ENCODE data around the gene SLX4.

Gene SLX4

DNA sequence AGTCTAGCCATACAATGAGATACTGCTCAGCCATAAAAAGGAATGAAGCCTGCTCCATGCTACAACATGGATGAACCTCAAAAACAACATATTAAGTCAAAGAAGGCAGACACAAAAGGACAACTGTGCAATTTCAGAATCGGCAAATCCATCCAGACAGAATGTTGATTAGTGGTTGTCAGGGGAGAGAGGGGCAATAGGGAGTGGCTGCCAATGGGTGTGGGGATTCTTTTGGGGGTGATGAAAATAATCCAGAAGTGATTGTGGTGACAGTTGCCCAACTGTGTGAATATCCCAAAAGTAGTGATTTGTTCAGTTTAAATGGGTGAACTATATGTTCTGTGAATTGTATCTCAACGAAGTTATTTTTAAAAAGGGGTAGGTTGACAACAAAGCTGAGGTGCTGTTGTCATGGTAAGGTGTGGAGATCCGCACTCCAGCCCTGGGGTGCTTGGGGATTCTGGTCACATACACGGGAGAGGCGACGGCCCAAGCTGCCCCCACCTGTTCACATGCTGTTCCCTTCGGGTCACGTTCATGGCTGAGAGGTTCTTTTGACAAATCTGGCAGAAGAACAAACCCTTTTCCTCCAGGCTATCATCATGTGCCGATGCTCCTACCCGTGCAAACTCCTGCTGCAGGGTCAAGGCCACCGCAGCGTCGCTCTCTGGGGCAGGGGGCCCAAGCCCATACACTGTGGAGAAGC is 9.6 kb downstream of the SLX4 start:
- no peak for TF ChIP-seq POLR2AphosphoS5 (IDR thresholded peaks at IDR 0.05; ENCODE audit: low read depth, low read length)
- TF ChIP-seq, protein P1, sequence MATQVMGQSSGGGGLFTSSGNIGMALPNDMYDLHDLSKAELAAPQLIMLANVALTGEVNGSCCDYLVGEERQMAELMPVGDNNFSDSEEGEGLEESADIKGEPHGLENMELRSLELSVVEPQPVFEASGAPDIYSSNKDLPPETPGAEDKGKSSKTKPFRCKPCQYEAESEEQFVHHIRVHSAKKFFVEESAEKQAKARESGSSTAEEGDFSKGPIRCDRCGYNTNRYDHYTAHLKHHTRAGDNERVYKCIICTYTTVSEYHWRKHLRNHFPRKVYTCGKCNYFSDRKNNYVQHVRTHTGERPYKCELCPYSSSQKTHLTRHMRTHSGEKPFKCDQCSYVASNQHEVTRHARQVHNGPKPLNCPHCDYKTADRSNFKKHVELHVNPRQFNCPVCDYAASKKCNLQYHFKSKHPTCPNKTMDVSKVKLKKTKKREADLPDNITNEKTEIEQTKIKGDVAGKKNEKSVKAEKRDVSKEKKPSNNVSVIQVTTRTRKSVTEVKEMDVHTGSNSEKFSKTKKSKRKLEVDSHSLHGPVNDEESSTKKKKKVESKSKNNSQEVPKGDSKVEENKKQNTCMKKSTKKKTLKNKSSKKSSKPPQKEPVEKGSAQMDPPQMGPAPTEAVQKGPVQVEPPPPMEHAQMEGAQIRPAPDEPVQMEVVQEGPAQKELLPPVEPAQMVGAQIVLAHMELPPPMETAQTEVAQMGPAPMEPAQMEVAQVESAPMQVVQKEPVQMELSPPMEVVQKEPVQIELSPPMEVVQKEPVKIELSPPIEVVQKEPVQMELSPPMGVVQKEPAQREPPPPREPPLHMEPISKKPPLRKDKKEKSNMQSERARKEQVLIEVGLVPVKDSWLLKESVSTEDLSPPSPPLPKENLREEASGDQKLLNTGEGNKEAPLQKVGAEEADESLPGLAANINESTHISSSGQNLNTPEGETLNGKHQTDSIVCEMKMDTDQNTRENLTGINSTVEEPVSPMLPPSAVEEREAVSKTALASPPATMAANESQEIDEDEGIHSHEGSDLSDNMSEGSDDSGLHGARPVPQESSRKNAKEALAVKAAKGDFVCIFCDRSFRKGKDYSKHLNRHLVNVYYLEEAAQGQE (IDR thresholded peaks at IDR 0.05; ENCODE audit: insufficient read depth in 1 of 2, low read depth in 2 of 2, low read length in 2 of 2), result no peak
- no peak for TF ChIP-seq FOXP2 (optimal IDR thresholded peaks at IDR 0.05; ENCODE audit: borderline replicate concordance, extremely low read depth, extremely low read length, insufficient read depth)
- TF ChIP-seq SIN3A (IDR thresholded peaks at IDR 0.05; ENCODE audit: borderline replicate concordance, insufficient read depth, low read length), result no peak
- no peak for TF ChIP-seq TAF1 (IDR thresholded peaks at IDR 0.05; ENCODE audit: borderline replicate concordance, insufficient read depth, low read length)

DNA sequence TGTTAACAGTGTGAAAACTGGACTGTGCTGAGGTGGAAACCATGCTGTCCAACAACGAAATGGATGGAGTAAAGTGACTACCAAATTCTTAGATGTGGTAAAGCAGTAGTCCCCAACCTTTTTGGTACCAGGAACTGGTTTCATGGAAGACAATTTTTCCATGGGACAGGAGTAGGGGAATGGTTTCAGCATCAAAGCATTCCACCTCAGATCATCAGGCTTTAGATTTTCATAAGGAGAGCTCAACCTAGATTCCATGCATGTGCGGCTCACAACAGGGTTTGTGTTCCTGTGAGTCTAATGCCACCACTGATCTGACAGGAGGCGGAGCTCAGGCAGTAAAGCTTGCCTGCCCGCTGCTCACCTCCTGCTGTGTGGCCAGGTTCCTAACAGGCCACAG is 11.5 kb downstream of the SLX4 start:
- TF ChIP-seq SIN3A (IDR thresholded peaks at IDR 0.05; ENCODE audit: borderline replicate concordance, insufficient read depth, low read length) (no peak), POLR2AphosphoS5 (IDR thresholded peaks at IDR 0.05; ENCODE audit: low read depth, low read length) (no peak), TAF1 (IDR thresholded peaks at IDR 0.05; ENCODE audit: borderline replicate concordance, insufficient read depth, low read length) (no peak), FOXP2 (optimal IDR thresholded peaks at IDR 0.05; ENCODE audit: borderline replicate concordance, extremely low read depth, extremely low read length, insufficient read depth) (no peak)
- TF ChIP-seq, protein P1 (IDR thresholded peaks at IDR 0.05; ENCODE audit: insufficient read depth in 1 of 2, low read depth in 2 of 2, low read length in 2 of 2), result no peak

DNA sequence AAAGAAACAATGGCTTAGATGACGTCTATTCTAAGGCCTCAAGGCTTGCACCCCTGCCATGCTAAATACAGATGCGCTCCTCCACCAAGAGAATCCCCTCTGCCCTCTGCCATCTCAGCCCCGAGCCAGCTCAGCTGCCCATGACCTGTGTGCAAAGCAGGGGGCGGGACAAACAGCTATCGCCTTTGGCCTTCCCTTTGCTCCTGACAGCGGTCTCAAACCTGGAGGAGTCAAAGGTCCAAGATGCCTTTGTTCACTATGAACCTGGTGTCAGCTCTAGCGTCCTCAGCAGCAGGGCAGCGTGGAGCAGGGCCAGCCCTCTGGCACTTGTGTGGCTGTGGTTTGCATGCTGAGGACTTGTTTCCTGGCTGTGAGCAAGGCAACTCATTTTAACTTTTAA is 12.3 kb downstream of the SLX4 start:
- no peak for TF ChIP-seq FOXP2 (optimal IDR thresholded peaks at IDR 0.05; ENCODE audit: borderline replicate concordance, extremely low read depth, extremely low read length, insufficient read depth)
- TF ChIP-seq TAF1 (IDR thresholded peaks at IDR 0.05; ENCODE audit: borderline replicate concordance, insufficient read depth, low read length), result no peak
- no peak for TF ChIP-seq SIN3A (IDR thresholded peaks at IDR 0.05; ENCODE audit: borderline replicate concordance, insufficient read depth, low read length)

DNA sequence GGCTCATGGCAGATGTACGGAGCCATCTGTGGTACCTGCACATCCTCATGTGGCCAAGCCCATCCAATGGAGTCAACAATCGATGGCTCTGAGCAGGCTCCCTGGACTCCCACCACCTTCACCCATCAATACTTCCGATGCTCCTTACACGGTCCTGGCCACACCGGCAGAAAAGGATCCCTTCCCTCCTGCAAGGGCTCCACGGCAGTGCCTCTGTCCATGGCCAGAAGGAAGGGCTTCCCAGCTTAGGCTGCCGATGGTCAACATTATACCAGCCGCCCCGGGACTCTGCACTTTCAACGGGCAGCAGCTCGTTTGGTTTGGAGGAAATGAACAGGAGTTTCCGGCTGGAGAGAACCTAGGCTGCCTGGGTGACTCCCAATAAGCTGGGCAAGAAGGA is 13.2 kb downstream of the SLX4 start:
- TF ChIP-seq, protein P1 (IDR thresholded peaks at IDR 0.05; ENCODE audit: insufficient read depth in 1 of 2, low read depth in 2 of 2, low read length in 2 of 2), result no peak
- TF ChIP-seq POLR2AphosphoS5 (IDR thresholded peaks at IDR 0.05; ENCODE audit: low read depth, low read length) (no peak), FOXP2 (optimal IDR thresholded peaks at IDR 0.05; ENCODE audit: borderline replicate concordance, extremely low read depth, extremely low read length, insufficient read depth) (no peak)

DNA sequence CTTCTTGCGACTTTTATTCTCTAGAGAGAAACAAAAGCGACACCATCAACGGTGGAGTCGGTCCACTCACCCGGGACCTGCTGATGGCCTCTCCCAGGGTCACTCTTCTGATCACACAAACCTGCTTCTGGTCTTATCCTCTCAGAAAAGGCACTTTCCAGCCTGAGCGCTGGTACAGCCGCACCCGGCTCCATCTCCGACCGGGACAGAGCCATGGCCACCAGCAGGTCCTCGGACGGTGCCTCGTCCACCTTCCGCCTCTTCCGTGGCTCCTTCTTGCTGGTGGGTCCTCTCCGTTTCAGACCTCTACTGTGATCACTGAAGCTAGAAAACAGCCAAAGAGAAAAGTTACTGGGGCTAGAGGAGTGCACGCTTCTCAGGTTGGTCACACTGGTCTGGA is 13.7 kb downstream of the SLX4 start:
- TF ChIP-seq SIN3A (IDR thresholded peaks at IDR 0.05; ENCODE audit: borderline replicate concordance, insufficient read depth, low read length) (no peak), TAF1 (IDR thresholded peaks at IDR 0.05; ENCODE audit: borderline replicate concordance, insufficient read depth, low read length) (no peak), FOXP2 (optimal IDR thresholded peaks at IDR 0.05; ENCODE audit: borderline replicate concordance, extremely low read depth, extremely low read length, insufficient read depth) (no peak), POLR2AphosphoS5 (IDR thresholded peaks at IDR 0.05; ENCODE audit: low read depth, low read length) (no peak)
- TF ChIP-seq, protein P1 (IDR thresholded peaks at IDR 0.05; ENCODE audit: insufficient read depth in 1 of 2, low read depth in 2 of 2, low read length in 2 of 2), result no peak
